RWPE1 (cell line): ENCODE results near the gene SCG5.

Experiments
- CTCF ChIA-PET: fragments of 350-600 bp; sonication (Branson Sonifier 250); formaldehyde crosslinking; extraction: SDS; loops from one replicate; lab custom pipeline; 2021; lab: Yijun Ruan, JAX
- POLR2A ChIA-PET: fragments of 400-600 bp; formaldehyde crosslinking; extraction: SDS; loops from one replicate; lab custom pipeline; 2020; ENCODE audit warnings: antibody characterized with exemption; ENCODE audit not compliant: low non-redundant PET; lab: Yijun Ruan, JAX
- DNase-seq: peaks from one replicate; pipeline ENCODE4 v3.0.0; 2012; ENCODE audit warnings: low spot score
- H3K27ac ChIP-seq: fragments of 450-650 bp; 2 replicates; pipeline ENCODE4 v1.5.1; 2017
- CTCF ChIP-seq: fragments of 450-650 bp; conservative IDR thresholded peaks from 2 replicates; pipeline ENCODE4 v1.5.1; 2017; ENCODE audit warnings: low read depth, mild to moderate bottlenecking

SCG5 gene

GRCh38 chr15:32652178-32652577 is 10.7 kb downstream of the SCG5 start:
- no peak for TF ChIP-seq CTCF
- CTCF ChIA-PET = no interaction called here
- POLR2A ChIA-PET = no interaction called here
- peak; percentile 39 for DNase-seq
- no peak overlapping the region for H3K27ac ChIP-seq

- no peak overlapping the region for H3K27ac ChIP-seq
- DNase-seq = no peak
- ChIA-PET CTCF (interaction anchor here (0.6 kb wide), 1 partner anchor 86 kb away, joined by 3 read pairs; no protein-coding TSS in a partner anchor), POLR2A (no interaction called here)
- no peak for TF ChIP-seq CTCF
Measured at GRCh38 chr15:32656091-32656490, 14.6 kb downstream of the SCG5 start.

- ChIA-PET POLR2A (no interaction called here), CTCF (no interaction called here)
- no peak overlapping the region for H3K27ac ChIP-seq
- no peak for DNase-seq
- TF ChIP-seq CTCF = no peak
Measured at GRCh38 chr15:32656496-32656895, 15.0 kb downstream of the SCG5 start.

- peak; percentile 42 for DNase-seq
- H3K27ac ChIP-seq = no peak overlapping the region
- ChIA-PET POLR2A (no interaction called here), CTCF (interaction anchor here (0.6 kb wide), 1 partner anchor 8 kb away, joined by 4 read pairs; no protein-coding TSS in a partner anchor)
- peak; percentile 29 for TF ChIP-seq CTCF
Measured at GRCh38 chr15:32657198-32657883, 15.8 kb downstream of the SCG5 start.

GRCh38 chr15:32657941-32658340 is 16.4 kb downstream of the SCG5 start:
- H3K27ac ChIP-seq = no peak overlapping the region
- ChIA-PET POLR2A (no interaction called here), CTCF (interaction anchor here (1.2 kb wide), 1 partner anchor 8 kb away, joined by 3 read pairs; no protein-coding TSS in a partner anchor)
- DNase-seq = no peak
- no peak for TF ChIP-seq CTCF

GRCh38 chr15:32659340-32660155 is 18.0 kb downstream of the SCG5 start:
- peak; percentile 89 for DNase-seq
- POLR2A ChIA-PET = no interaction called here

More at GRCh38 chr15:32659340-32660155, 18.0 kb downstream of the SCG5 start:
- CTCF ChIA-PET = interaction anchor here (0.5 kb wide), 1 partner anchor 177 kb away, joined by 3 read pairs; no protein-coding TSS in a partner anchor
- no peak for TF ChIP-seq CTCF
- H3K27ac ChIP-seq = peak overlapping the region; percentile 78
